HepG2 (cell line): ENCODE measurements around the gene CFAP45.

ENCODE experiments used
- CAMTA2 ChIP-seq: sonication (generic); formaldehyde crosslinking; IDR thresholded peaks from 2 replicates; pipeline ENCODE4 v1.4.0; 2020; ENCODE audit warnings: mild to moderate bottlenecking, missing genetic modification reagents, borderline replicate concordance
- EP300 ChIP-seq, 3 experiments: sonication (generic) in 1 of 3; formaldehyde crosslinking in 1 of 3; IDR thresholded peaks; 2 replicates each; pipeline versions ENCODE4 v1.5.1 to v1.6.1; 2011 to 2020; ENCODE audit warnings: low read depth in 2 of 3, low read length in 2 of 3, borderline replicate concordance in 1 of 3, improper control_type of control experiment in 1 of 3, mild to moderate bottlenecking in 1 of 3, missing genetic modification reagents in 1 of 3, moderate library complexity in 1 of 3
- KDM4B ChIP-seq: sonication (generic); formaldehyde crosslinking; IDR thresholded peaks from 2 replicates; pipeline ENCODE4 v1.4.0; 2020; ENCODE audit warnings: missing genetic modification reagents
- MYNN ChIP-seq: sonication (generic); formaldehyde crosslinking; IDR thresholded peaks from 2 replicates; pipeline ENCODE4 v1.4.0; 2020; ENCODE audit warnings: mild to moderate bottlenecking, low read depth, missing genetic modification reagents
- NR2F2 ChIP-seq: IDR thresholded peaks from 2 replicates; pipeline ENCODE4 v1.6.1; 2012; ENCODE audit warnings: low read depth, inconsistent platforms, borderline replicate concordance
- NRL ChIP-seq: sonication (generic); formaldehyde crosslinking; IDR thresholded peaks from 2 replicates; pipeline ENCODE4 v1.5.0; 2020; ENCODE audit warnings: missing genetic modification reagents, mild to moderate bottlenecking, moderate library complexity, borderline replicate concordance
- SALL2 ChIP-seq: sonication (generic); formaldehyde crosslinking; IDR thresholded peaks from 2 replicates; pipeline ENCODE4 v1.8.1; 2023; ENCODE audit warnings: mild to moderate bottlenecking, missing genetic modification reagents, inconsistent platforms
- TAF1 ChIP-seq: sonication (generic); formaldehyde crosslinking; IDR thresholded peaks from 2 replicates; pipeline ENCODE4 v1.4.0; 2020; ENCODE audit warnings: missing genetic modification reagents
- ZKSCAN1 ChIP-seq: fragments of 150-350 bp; IDR thresholded peaks from 2 replicates; pipeline ENCODE4 v1.6.1; 2014; ENCODE audit warnings: low read length
- ZNF768 ChIP-seq: sonication (generic); formaldehyde crosslinking; IDR thresholded peaks from 2 replicates; pipeline ENCODE4 v1.4.0; 2020; ENCODE audit warnings: missing genetic modification reagents
- TF ChIP-seq, protein P1 (sequence below): sonication (generic); formaldehyde crosslinking; IDR thresholded peaks from 2 replicates; pipeline ENCODE4 v1.5.0; 2020; ENCODE audit warnings: mild to moderate bottlenecking, missing genetic modification reagents, moderate library complexity
- TF ChIP-seq, protein P2 (sequence below): sonication (generic); formaldehyde crosslinking; IDR thresholded peaks from 2 replicates; pipeline ENCODE4 v1.4.0; 2020; ENCODE audit warnings: mild to moderate bottlenecking, missing genetic modification reagents
- TF ChIP-seq, protein P3 (sequence below): sonication (generic); formaldehyde crosslinking; conservative IDR thresholded peaks from 2 replicates; pipeline ENCODE4 v1.4.0; 2020; ENCODE audit warnings: missing genetic modification reagents

- TF ChIP-seq KDM4B (CRISPR knock-in tag) = no peak
- TF ChIP-seq, protein P1, sequence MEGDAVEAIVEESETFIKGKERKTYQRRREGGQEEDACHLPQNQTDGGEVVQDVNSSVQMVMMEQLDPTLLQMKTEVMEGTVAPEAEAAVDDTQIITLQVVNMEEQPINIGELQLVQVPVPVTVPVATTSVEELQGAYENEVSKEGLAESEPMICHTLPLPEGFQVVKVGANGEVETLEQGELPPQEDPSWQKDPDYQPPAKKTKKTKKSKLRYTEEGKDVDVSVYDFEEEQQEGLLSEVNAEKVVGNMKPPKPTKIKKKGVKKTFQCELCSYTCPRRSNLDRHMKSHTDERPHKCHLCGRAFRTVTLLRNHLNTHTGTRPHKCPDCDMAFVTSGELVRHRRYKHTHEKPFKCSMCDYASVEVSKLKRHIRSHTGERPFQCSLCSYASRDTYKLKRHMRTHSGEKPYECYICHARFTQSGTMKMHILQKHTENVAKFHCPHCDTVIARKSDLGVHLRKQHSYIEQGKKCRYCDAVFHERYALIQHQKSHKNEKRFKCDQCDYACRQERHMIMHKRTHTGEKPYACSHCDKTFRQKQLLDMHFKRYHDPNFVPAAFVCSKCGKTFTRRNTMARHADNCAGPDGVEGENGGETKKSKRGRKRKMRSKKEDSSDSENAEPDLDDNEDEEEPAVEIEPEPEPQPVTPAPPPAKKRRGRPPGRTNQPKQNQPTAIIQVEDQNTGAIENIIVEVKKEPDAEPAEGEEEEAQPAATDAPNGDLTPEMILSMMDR (CRISPR knock-in tag) = no peak
- TF ChIP-seq NR2F2 = no peak
- no peak for TF ChIP-seq SALL2 (CRISPR knock-in tag)
- no peak for TF ChIP-seq TAF1 (CRISPR knock-in tag)
- TF ChIP-seq ZKSCAN1 = no peak
- TF ChIP-seq, protein P2, sequence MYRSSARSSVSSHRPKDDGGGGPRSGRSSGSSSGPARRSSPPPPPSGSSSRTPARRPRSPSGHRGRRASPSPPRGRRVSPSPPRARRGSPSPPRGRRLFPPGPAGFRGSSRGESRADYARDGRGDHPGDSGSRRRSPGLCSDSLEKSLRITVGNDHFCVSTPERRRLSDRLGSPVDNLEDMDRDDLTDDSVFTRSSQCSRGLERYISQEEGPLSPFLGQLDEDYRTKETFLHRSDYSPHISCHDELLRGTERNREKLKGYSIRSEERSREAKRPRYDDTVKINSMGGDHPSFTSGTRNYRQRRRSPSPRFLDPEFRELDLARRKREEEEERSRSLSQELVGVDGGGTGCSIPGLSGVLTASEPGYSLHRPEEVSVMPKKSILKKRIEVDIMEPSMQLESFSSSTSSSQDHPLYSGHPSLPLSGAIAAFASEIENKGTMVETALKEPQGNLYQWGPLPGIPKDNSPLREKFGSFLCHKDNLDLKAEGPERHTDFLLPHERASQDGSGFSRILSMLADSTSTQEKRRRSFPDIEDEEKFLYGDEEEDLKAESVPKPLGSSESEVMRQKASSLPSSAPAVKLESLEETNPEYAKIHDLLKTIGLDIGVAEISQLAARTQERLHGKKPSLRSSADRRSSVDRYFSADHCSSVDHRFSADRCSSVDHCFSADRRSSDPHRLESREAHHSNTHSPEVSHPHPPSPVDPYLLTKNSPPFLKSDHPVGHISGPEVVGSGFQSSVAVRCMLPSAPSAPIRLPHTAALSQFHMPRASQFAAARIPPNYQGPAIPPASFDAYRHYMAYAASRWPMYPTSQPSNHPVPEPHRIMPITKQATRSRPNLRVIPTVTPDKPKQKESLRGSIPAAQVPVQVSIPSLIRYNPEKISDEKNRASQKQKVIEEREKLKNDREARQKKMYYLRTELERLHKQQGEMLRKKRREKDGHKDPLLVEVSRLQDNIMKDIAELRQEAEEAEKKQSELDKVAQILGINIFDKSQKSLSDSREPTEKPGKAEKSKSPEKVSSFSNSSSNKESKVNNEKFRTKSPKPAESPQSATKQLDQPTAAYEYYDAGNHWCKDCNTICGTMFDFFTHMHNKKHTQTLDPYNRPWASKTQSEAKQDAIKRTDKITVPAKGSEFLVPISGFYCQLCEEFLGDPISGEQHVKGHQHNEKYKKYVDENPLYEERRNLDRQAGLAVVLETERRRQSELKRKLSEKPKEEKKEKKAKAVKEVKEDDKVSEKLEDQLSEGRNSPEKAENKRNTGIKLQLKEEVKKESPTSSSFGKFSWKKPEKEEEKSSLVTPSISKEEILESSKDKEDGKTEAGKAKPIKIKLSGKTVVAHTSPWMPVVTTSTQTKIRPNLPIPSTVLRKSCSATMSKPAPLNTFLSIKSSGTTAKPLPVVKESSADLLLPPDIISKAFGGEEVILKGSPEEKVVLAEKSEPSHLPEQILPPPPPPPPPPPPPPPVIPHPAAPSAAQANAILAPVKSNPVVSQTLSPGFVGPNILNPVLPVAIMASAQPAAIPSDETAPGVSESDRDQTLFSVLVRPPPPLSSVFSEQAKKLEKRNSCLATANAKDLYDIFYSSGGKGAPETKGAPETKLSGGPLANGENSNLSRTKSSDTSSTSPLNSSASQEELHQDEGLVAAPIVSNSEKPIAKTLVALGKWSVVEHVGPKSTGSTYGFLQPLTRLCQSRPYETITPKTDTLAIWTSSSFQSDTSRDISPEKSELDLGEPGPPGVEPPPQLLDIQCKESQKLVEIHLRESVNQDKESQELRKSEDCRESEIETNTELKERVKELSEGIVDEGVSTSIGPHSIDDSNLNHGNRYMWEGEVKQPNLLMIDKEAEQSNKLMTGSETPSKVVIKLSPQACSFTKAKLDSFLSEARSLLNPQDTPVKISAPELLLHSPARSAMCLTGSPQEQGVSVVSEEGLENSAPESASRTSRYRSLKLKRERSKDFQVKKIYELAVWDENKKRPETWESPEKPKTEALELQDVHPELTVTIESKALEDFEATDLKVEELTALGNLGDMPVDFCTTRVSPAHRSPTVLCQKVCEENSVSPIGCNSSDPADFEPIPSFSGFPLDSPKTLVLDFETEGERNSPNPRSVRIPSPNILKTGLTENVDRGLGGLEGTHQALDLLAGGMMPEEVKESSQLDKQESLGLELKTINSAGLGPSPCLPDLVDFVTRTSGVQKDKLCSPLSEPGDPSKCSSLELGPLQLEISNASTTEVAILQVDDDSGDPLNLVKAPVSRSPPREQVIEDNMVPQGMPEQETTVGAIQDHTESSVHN (CRISPR knock-in tag) = no peak
- TF ChIP-seq CAMTA2 = no peak
- TF ChIP-seq, protein P3, sequence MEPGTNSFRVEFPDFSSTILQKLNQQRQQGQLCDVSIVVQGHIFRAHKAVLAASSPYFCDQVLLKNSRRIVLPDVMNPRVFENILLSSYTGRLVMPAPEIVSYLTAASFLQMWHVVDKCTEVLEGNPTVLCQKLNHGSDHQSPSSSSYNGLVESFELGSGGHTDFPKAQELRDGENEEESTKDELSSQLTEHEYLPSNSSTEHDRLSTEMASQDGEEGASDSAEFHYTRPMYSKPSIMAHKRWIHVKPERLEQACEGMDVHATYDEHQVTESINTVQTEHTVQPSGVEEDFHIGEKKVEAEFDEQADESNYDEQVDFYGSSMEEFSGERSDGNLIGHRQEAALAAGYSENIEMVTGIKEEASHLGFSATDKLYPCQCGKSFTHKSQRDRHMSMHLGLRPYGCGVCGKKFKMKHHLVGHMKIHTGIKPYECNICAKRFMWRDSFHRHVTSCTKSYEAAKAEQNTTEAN = no peak
- TF ChIP-seq ZNF768 (CRISPR knock-in tag) = no peak
- TF ChIP-seq MYNN = no peak
- TF ChIP-seq EP300 (IDR thresholded peaks at IDR 0.05; ENCODE audit: low read depth in 2 of 2, low read length in 2 of 2) = no peak
- no peak for TF ChIP-seq EP300 (CRISPR knock-in tag; IDR thresholded peaks at IDR 0.05; ENCODE audit: borderline replicate concordance)
- no peak for TF ChIP-seq NRL
Observed at GRCh38 chr1:159921251-159921650, 21.3 kb upstream of the CFAP45 start.
